ENCODE measurements around the gene TMEM91. TPM values are rescaled to one million over a fixed set of nuclear protein-coding genes. Genes with fewer than 3 reads are reported as not detected.
A peak's percentile ranks its signal among the peaks of the same experiment; 100 is the strongest.

Gene TMEM91
- total and polyA plus RNA-seq, 2 of the 13 experiments (the other 11 are each of a cell fraction or from before 2014, with no cell fraction given), result 6.3 to 10.3 TPM

DNA sequence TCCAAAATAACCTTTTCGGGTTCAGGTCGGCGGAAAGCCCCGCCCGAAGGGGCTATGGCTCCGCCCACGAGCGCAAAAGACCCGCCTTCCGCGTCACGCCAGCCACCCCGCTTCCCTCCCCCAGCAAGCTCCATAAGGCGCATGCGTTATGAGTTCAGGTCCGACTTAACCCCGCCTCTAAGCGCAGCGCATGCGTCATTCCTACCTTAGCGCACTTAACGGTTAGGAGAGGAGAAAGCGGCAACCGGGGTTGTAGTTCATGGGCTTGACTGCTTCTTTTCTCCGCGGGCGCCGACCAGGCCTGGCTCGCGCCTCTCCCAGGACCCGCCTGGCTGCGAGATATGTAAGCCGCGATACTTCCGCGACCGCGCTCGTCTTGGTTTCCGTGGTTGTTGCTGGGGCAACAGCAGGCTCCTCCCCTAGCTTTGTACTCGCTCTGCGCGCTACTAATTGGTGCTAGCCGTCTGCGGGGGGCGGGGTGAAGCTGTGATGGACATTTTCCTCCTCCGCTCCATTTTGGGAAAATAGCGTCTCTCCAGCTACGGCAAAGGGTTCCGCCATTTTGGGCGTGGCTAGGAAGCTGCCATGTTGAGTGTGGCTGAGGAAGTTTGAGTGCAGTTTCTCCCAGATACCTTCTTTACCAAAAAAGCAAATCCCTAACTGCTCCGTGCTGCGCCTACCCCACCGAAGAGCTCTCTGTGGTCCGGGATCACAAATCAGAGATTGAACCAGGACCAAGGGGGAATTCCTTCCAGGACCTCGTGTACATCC, 12.4 kb upstream of the TMEM91 start, which contains the start of gene B9D2 (continued):
- peak; percentile 71 for TF ChIP-seq KLF11 (CRISPR knock-in tag; IDR thresholded peaks at IDR 0.05)
- no peak for TF ChIP-seq TCF7L2 (IDR thresholded peaks at IDR 0.05; ENCODE audit: low read depth, low read length)
- no peak for TF ChIP-seq ZNF75D (CRISPR knock-in tag; IDR thresholded peaks at IDR 0.05; ENCODE audit: borderline replicate concordance)
- peak; percentile 33; the same call in 1 of the 2 replicates for TF ChIP-seq KDM2A (CRISPR knock-in tag; IDR thresholded peaks at IDR 0.05; ENCODE audit: borderline replicate concordance, low read depth)
- no peak; the same call in 1 of the 2 replicates for TF ChIP-seq MED1 (CRISPR knock-in tag; IDR thresholded peaks at IDR 0.05)
- TF ChIP-seq ZNF766 (CRISPR knock-in tag; IDR thresholded peaks at IDR 0.05; ENCODE audit: borderline replicate concordance), result no peak
- TF ChIP-seq ZNF709 (CRISPR knock-in tag; IDR thresholded peaks at IDR 0.05), result no peak; the same call in 1 of the 2 replicates
- no peak for TF ChIP-seq ADNP (CRISPR knock-in tag; IDR thresholded peaks at IDR 0.05)
- TF ChIP-seq TAF1 (CRISPR knock-in tag; IDR thresholded peaks at IDR 0.05), result peak; percentile 67
- TF ChIP-seq, protein P1, sequence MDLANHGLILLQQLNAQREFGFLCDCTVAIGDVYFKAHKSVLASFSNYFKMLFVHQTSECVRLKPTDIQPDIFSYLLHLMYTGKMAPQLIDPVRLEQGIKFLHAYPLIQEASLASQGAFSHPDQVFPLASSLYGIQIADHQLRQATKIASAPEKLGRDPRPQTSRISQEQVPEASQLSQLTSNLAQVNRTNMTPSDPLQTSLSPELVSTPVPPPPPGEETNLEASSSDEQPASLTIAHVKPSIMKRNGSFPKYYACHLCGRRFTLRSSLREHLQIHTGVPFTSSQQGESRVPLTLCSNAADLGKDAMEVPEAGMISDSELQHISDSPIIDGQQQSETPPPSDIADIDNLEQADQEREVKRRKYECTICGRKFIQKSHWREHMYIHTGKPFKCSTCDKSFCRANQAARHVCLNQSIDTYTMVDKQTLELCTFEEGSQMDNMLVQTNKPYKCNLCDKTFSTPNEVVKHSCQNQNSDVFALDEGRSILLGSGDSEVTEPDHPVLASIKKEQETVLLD (CRISPR knock-in tag; IDR thresholded peaks at IDR 0.05; ENCODE audit: low read depth), result no peak
- TF ChIP-seq, protein P2, sequence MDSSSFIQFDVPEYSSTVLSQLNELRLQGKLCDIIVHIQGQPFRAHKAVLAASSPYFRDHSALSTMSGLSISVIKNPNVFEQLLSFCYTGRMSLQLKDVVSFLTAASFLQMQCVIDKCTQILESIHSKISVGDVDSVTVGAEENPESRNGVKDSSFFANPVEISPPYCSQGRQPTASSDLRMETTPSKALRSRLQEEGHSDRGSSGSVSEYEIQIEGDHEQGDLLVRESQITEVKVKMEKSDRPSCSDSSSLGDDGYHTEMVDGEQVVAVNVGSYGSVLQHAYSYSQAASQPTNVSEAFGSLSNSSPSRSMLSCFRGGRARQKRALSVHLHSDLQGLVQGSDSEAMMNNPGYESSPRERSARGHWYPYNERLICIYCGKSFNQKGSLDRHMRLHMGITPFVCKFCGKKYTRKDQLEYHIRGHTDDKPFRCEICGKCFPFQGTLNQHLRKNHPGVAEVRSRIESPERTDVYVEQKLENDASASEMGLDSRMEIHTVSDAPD (CRISPR knock-in tag; IDR thresholded peaks at IDR 0.05), result no peak
- no peak for TF ChIP-seq ZFP90 (CRISPR knock-in tag; IDR thresholded peaks at IDR 0.05; ENCODE audit: borderline replicate concordance)
- TF ChIP-seq, protein P3, sequence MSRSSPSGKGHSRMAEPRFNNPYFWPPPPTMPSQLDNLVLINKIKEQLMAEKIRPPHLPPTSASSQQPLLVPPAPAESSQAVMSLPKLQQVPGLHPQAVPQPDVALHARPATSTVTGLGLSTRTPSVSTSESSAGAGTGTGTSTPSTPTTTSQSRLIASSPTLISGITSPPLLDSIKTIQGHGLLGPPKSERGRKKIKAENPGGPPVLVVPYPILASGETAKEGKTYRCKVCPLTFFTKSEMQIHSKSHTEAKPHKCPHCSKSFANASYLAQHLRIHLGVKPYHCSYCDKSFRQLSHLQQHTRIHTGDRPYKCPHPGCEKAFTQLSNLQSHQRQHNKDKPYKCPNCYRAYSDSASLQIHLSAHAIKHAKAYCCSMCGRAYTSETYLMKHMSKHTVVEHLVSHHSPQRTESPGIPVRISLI (CRISPR knock-in tag; IDR thresholded peaks at IDR 0.05; ENCODE audit: borderline replicate concordance), result no peak
- TF ChIP-seq, protein P4, sequence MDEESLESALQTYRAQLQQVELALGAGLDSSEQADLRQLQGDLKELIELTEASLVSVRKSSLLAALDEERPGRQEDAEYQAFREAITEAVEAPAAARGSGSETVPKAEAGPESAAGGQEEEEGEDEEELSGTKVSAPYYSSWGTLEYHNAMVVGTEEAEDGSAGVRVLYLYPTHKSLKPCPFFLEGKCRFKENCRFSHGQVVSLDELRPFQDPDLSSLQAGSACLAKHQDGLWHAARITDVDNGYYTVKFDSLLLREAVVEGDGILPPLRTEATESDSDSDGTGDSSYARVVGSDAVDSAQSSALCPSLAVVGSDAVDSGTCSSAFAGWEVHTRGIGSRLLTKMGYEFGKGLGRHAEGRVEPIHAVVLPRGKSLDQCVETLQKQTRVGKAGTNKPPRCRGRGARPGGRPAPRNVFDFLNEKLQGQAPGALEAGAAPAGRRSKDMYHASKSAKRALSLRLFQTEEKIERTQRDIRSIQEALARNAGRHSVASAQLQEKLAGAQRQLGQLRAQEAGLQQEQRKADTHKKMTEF (CRISPR knock-in tag; IDR thresholded peaks at IDR 0.05), result peak; percentile 50; the same call in 1 of the 2 replicates
- TF ChIP-seq, protein P5, sequence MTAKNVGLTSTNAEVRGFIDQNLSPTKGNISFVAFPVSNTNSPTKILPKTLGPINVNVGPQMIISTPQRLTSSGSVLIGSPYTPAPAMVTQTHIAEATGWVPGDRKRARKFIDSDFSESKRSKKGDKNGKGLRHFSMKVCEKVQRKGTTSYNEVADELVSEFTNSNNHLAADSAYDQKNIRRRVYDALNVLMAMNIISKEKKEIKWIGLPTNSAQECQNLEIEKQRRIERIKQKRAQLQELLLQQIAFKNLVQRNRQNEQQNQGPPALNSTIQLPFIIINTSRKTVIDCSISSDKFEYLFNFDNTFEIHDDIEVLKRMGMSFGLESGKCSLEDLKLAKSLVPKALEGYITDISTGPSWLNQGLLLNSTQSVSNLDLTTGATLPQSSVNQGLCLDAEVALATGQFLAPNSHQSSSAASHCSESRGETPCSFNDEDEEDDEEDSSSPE (CRISPR knock-in tag; IDR thresholded peaks at IDR 0.05), result no peak; the same call in 1 of the 2 replicates
- no peak for TF ChIP-seq ZNF703 (CRISPR knock-in tag; IDR thresholded peaks at IDR 0.05; ENCODE audit: borderline replicate concordance)
- TF ChIP-seq ZNF292 (CRISPR knock-in tag; IDR thresholded peaks at IDR 0.05; ENCODE audit: borderline replicate concordance, low read depth), result no peak
- peak; percentile 63; the same call in 1 of the 2 replicates for TF ChIP-seq ZNF274 (CRISPR knock-in tag; IDR thresholded peaks at IDR 0.05)
- no peak for TF ChIP-seq ARNT2 (CRISPR knock-in tag; IDR thresholded peaks at IDR 0.05; ENCODE audit: low read depth)
- TF ChIP-seq ZNF263 (CRISPR knock-in tag; IDR thresholded peaks at IDR 0.05), result no peak
- no peak for TF ChIP-seq ZSCAN12 (CRISPR knock-in tag; IDR thresholded peaks at IDR 0.05)
- TF ChIP-seq SMARCC2 (IDR thresholded peaks at IDR 0.05), result no peak
- no peak for TF ChIP-seq REXO4 (CRISPR knock-in tag; IDR thresholded peaks at IDR 0.05; ENCODE audit: borderline replicate concordance)
- no peak for TF ChIP-seq ONECUT2 (CRISPR knock-in tag; IDR thresholded peaks at IDR 0.05)

All from HepG2 (cell line).